Middle frontal gyrus (tissue), 1 donor: Measurements from ENCODE around the gene CAPN14.
A peak's percentile ranks its signal among the peaks of the same experiment; 100 is the strongest.

Experiments used
- DNase-seq: peaks from one replicate; pipeline ENCODE4 v3.0.0-alpha.2; 2015; ENCODE audit warnings: low spot score; ENCODE audit errors: extremely low spot score

Gene CAPN14

DNA sequence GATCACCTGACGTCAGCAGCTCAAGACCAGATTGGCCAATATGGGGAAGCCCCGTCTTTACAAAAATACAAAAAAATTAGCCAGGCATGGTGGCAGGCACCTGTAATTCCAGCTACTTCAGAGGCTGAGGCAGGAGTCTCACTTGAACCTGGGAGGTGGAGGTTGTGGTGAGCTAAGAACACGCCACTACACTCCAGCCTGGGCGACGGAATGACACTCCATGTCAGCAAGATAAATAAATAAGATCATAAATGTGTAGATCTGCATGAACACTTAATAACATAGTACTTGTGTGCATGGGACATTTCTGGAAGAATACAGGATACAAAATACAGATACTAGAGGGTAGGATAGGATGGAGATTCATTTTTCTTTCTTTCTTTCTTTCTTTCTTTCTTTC, 25.7 kb upstream of the CAPN14 start:
- DNase-seq: no peak

DNA sequence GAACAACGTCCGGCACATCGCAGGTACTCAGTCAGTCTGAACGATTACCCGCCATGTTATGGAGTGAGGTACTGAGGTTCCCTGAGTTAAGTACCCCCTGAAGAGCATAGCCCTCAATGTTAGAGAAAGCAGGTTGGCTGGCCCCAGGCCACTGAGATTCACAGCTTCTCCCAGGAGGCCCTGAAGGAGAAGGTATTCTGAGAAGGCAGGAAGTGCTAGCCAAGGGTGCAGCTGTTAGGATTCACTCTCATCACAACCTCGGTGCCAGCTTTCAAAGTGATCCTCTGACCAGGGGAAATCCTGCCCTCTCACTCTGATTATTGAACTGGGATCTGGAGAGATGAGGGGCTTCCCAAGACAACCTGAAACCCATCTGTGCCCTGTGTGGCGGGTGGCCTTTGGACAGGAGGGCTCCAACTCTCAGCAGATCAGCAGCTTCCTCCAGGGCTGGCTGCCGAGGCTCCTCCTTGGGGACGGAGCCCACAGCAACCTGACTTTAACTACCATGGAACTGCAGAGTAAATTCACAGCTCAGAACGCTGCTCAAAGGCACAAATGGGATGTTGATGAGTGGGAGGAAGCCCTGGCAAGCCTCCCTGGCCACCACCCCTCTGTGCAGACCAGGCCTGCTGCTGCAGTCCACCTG, 24.4 kb upstream of the CAPN14 start:
- no peak for DNase-seq

- DNase-seq: no peak
Measured at GRCh38 chr2:31240381-31241365, 23.4 kb upstream of the CAPN14 start.

GRCh38 chr2:31239593-31240177, 22.4 kb upstream of the CAPN14 start:
- no peak for DNase-seq

DNA sequence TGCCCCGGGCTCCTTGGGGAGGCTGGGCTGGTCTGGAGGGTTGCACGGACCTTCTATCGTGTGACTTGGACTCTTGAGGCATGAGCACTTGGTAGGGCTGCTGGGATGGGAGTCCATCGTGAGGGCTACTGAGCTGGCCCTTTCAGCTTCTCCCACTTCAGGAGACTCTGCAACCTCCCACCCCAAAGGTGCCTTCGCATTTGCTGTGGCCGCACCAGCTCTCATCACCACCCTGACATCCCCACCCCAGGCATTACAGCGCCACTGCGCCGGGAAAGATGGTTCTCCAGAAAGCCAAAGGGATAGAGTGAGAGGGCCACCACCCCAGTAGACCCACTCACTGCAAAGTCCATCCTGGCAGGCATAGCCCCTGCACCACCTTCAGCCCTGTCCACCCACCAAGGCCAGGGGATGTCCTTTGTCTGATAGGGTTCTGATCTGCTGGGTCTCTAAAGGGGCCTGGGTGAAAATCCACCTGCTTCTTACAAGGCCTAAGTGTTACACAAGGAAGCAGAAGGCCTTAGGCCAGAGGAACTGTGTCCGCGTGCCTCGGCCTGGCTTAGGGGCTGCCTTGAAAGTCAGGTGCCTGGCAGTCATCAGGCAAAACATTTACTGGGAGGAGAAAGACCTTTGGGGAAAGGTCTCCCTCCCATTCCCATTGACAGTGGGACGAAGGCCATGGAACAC, 21.7 kb upstream of the CAPN14 start:
- DNase-seq: no peak

- DNase-seq: no peak
Measured at GRCh38 chr2:31238126-31238905, 21.0 kb upstream of the CAPN14 start.

- DNase-seq: no peak
Measured at GRCh38 chr2:31237348-31238017, 20.2 kb upstream of the CAPN14 start.

DNA sequence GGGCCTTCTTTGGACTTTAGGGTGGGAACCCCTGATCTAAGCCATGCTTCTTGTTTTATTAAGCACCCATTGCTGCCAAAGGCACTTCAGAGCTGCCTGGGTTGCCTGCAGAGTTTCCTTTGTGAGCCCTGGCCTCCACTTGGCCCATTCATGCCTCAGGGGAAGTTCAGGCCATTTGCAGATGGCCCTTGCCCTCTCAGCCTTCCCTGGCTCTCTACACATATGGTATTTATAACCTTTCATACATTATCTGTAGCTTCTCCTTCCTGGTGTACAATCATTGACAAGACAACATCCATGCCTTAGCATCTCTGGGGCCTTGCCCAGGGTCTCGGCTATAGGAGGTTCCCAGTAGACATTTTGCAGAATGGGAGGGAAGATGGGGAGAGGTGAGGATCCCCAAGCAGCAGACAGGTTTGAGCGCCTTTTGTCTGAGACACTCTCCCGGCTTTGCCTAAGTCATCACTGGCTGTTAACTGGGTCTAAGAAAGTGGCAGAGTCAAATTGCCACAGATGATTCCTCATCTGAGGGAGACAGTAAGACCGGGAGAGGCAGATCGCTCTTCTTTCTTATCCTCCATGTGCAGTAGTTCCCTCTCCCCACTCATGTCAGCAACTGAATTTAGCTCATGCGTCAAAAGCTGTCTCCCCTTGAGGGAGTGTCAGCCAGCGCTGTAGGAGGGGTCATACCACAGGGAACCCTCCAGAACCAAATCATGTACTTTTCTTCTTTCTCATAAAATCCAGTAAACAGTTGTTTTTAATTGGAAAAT, 19.3 kb upstream of the CAPN14 start:
- DNase-seq: no peak

GRCh38 chr2:31235504-31235902, 18.2 kb upstream of the CAPN14 start:
- no peak for DNase-seq

- DNase-seq: no peak
Measured at GRCh38 chr2:31234683-31235503, 17.6 kb upstream of the CAPN14 start.

GRCh38 chr2:31233741-31234682, 16.7 kb upstream of the CAPN14 start, which contains the start of gene EHD3:
EHD3 (plus strand) TSS chr2:31234152; CDS start chr2:31234622, 470 bp downstream.
- DNase-seq: peak; percentile 84

DNA sequence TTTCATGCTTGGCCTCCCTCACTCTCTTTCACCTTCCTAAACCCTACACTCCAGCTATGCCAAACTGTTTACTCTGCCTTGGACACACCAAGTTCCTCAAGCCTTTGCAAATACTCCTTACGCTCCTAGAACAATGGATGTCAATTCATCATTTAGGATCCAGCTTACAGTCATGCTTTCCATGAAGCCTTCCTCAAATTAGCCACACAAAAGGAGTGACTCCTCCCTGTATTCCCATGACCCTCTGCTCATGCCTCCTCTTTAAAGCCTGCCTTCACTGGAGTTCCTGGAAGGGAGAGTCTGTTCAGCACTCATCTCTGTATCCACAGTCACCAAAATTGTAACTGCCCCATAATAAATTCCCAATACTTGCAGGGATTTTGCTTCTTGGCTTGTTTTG, 15.9 kb upstream of the CAPN14 start:
- DNase-seq: no peak

GRCh38 chr2:31232586-31232985, 15.3 kb upstream of the CAPN14 start:
- no peak for DNase-seq

- DNase-seq: no peak
Measured at GRCh38 chr2:31231571-31232302, 14.4 kb upstream of the CAPN14 start.

GRCh38 chr2:31230751-31231150, 13.4 kb upstream of the CAPN14 start:
- DNase-seq: no peak

GRCh38 chr2:31228717-31229116, 11.4 kb upstream of the CAPN14 start:
- DNase-seq: no peak

- no peak for DNase-seq
Measured at GRCh38 chr2:31227711-31228125, 10.4 kb upstream of the CAPN14 start.
